HepG2 (cell line): ENCODE results near the gene SLC29A1. TPM values are rescaled to one million over a fixed set of nuclear protein-coding genes. Genes with fewer than 3 reads are reported as not detected.

Experiments used
- E2F1 ChIP-seq: sonication (generic); formaldehyde crosslinking; IDR thresholded peaks from 2 replicates; pipeline ENCODE4 v1.5.0; 2020; ENCODE audit warnings: missing genetic modification reagents
- HMGXB4 ChIP-seq, 2 experiments: sonication (generic) in 1 of 2; formaldehyde crosslinking in 1 of 2; IDR thresholded peaks; 2 replicates each; pipeline versions ENCODE4 v1.4.0 to v1.6.1; 2018 to 2020; ENCODE audit warnings: missing genetic modification reagents in 2 of 2, borderline replicate concordance in 1 of 2, low read depth in 1 of 2, mild to moderate bottlenecking in 1 of 2, missing biosample characterization in 1 of 2
- MEF2D ChIP-seq: sonication (generic); formaldehyde crosslinking; IDR thresholded peaks from 2 replicates; pipeline ENCODE4 v1.5.1; 2020; ENCODE audit warnings: mild to moderate bottlenecking, missing genetic modification reagents
- MXI1 ChIP-seq: IDR thresholded peaks from 3 replicates; pipeline ENCODE4 v1.6.1; 2012; ENCODE audit warnings: low read depth, low read length, inconsistent platforms, borderline replicate concordance
- PRMT3 ChIP-seq: sonication (generic); formaldehyde crosslinking; IDR thresholded peaks from 2 replicates; pipeline ENCODE4 v1.8.1; 2022; ENCODE audit warnings: low read depth, mild to moderate bottlenecking, moderate library complexity, missing genetic modification reagents, borderline replicate concordance
- RORA ChIP-seq: sonication (generic); formaldehyde crosslinking; IDR thresholded peaks from 2 replicates; pipeline ENCODE4 v1.5.0; 2020; ENCODE audit warnings: mild to moderate bottlenecking, missing genetic modification reagents, moderate library complexity
- SATB2 ChIP-seq: sonication (generic); formaldehyde crosslinking; IDR thresholded peaks from 2 replicates; pipeline ENCODE4 v1.5.0; 2020; ENCODE audit warnings: missing genetic modification reagents
- SUZ12 ChIP-seq: fragments of 150-350 bp; IDR thresholded peaks from 2 replicates; pipeline ENCODE4 v1.6.1; 2014; ENCODE audit warnings: low read depth, low read length
- TRIM22 ChIP-seq: fragments of 450-650 bp; IDR thresholded peaks from 2 replicates; pipeline ENCODE4 v1.6.1; 2017
- ZBTB39 ChIP-seq: sonication (generic); formaldehyde crosslinking; IDR thresholded peaks from 2 replicates; pipeline ENCODE4 v1.5.0; 2020; ENCODE audit warnings: missing genetic modification reagents
- ZNF276 ChIP-seq: sonication (generic); formaldehyde crosslinking; IDR thresholded peaks from 2 replicates; pipeline ENCODE4 v1.4.0; 2020; ENCODE audit warnings: mild to moderate bottlenecking, low read depth, missing genetic modification reagents
- ZNF775 ChIP-seq: sonication (generic); formaldehyde crosslinking; IDR thresholded peaks from 2 replicates; pipeline ENCODE4 v1.4.0; 2020; ENCODE audit warnings: missing genetic modification reagents, mild to moderate bottlenecking, moderate library complexity, borderline replicate concordance
- polyA plus RNA-seq, 8 experiments: library from polyadenylated mRNA; depleted of rRNA in 3 of 8; stranded (reverse) in 7 of 8; unstranded in 1 of 8; fragments of >200 nt; fragmentation: Illumina TruSeq in 4 of 8; extraction: Trizol in 4 of 8; gene quantifications; 2 replicates each; pipeline versions ENCODE4 v1.2.1 to v1.2.3, GENCODE V29; 2011 to 2016; ENCODE audit warnings: low read depth in 4 of 8, missing spikeins in 1 of 8, mixed read lengths in 1 of 8; ENCODE audit not compliant: insufficient read depth in 1 of 8
- total RNA-seq, 5 experiments: library from RNA; depleted of rRNA; stranded (reverse); fragments of >200 nt; fragmentation: Illumina TruSeq; extraction: Trizol; gene quantifications; 2 replicates each; pipeline ENCODE4 v1.2.3, GENCODE V29; 2016; ENCODE audit warnings: low read depth in 1 of 5

The SLC29A1 gene
- total and polyA plus RNA-seq, 2 of the 13 experiments (the other 11 are each of a cell fraction or from before 2014, with no cell fraction given), result 43.2 to 106 TPM

GRCh38 chr6:44256775-44257024 is 33.3 kb downstream of the SLC29A1 start (continued):
- TF ChIP-seq E2F1 (CRISPR knock-in tag) (no peak), HMGXB4 (CRISPR knock-in tag; IDR thresholded peaks at IDR 0.05; ENCODE audit: borderline replicate concordance in 1 of 2, low read depth in 1 of 2) (0 out of 4 replicates have a peak, but pooled peaks of 1 of the 2 experiments have one; percentile 13), RORA (CRISPR knock-in tag) (no peak), TRIM22 (no peak), SATB2 (CRISPR knock-in tag) (0 out of 2 replicates have a peak, but pooled peaks have one; percentile 53), ZBTB39 (CRISPR knock-in tag) (no peak), MEF2D (no peak), MXI1 (no peak), PRMT3 (CRISPR knock-in tag) (no peak; the same call in 1 of the 2 replicates), ZNF775 (CRISPR knock-in tag) (no peak), SUZ12 (no peak), ZNF276 (no peak)
